Body of pancreas (tissue), 4 donors: ENCODE data around the gene CACNA1H. TPM values are rescaled to one million over a fixed set of nuclear protein-coding genes. Genes with fewer than 3 reads are reported as not detected.

Experiments
- ATAC-seq: fragments of 150-250 bp; one replicate; pipeline ENCODE4 v1.9.1; 2016
- DNase-seq, 4 donors: peaks; one replicate each; pipeline ENCODE4 v3.0.0-alpha.2; 2019
- H3K27ac ChIP-seq, 4 donors: fragments of 200-600 bp; sonication (generic); 1 replicate in 3 of 4; 2 replicates in 1 of 4; pipeline versions ENCODE4 v1.5.1 to v1.6.1; 2016 to 2019; ENCODE audit warnings: mild to moderate bottlenecking in 1 of 4, mixed read lengths in 1 of 4, moderate library complexity in 1 of 4
- H3K27me3 ChIP-seq, 2 donors: fragments of 200-600 bp; sonication (generic); one replicate each; pipeline ENCODE4 v1.6.0; 2016; ENCODE audit warnings: mild to moderate bottlenecking in 1 of 2
- H3K36me3 ChIP-seq, 2 donors: fragments of 200-600 bp; sonication (generic); replicated peaks in 1 of 2; 2 replicates each; pipeline ENCODE4 v1.5.1; 2016; ENCODE audit warnings: low read depth in 2 of 2; ENCODE audit not compliant: insufficient read depth in 1 of 2
- H3K4me1 ChIP-seq: fragments of 200-600 bp; sonication (generic); one replicate; pipeline ENCODE4 v1.6.0; 2016
- H3K4me3 ChIP-seq, 2 donors: fragments of 200-600 bp; sonication (generic); 1 replicate in 1 of 2; 2 replicates in 1 of 2; pipeline ENCODE4 v1.5.1; 2016 to 2019
- H3K9me3 ChIP-seq, 3 donors: fragments of 200-600 bp; sonication (generic); 1 replicate in 2 of 3; 2 replicates in 1 of 3; pipeline ENCODE4 v1.5.1; 2016
- POLR2A ChIP-seq, 3 donors: fragments of 450-650 bp; IDR thresholded peaks; one replicate each; pipeline ENCODE4 v1.6.1; 2016; ENCODE audit warnings: antibody characterized with exemption in 3 of 3, mild to moderate bottlenecking in 2 of 3
- WGBS, 2 donors: methylation state at CpG; one replicate each; pipeline ENCODE4 v1.1.5; 2017; 5-methylcytosine and 5-hydroxymethylcytosine counted together
- intact Hi-C: fragments of 100-400 bp; cut with DNase I; formaldehyde crosslinking; loops from one replicate; pipeline ENCODE4 v1.15.1; 2023
- total RNA-seq, 2 donors: library from RNA; depleted of rRNA; stranded (reverse); fragments of >200 nt; gene quantifications; one replicate each; pipeline ENCODE4 v1.1.0, GENCODE V29; 2016
- TF ChIP-seq, protein P1 (sequence below), 7 experiments: fragments of 450-650 bp in 4 of 7; fragments of 200-600 bp in 3 of 7; sonication (generic) in 3 of 7; IDR thresholded peaks; one replicate each; pipeline ENCODE4 v1.5.1; 2016 to 2019; ENCODE audit warnings: antibody characterized with exemption in 7 of 7

Gene CACNA1H
- total RNA-seq, 2 donors from 2014 or later, result 7.3 to 15.2 TPM

DNA sequence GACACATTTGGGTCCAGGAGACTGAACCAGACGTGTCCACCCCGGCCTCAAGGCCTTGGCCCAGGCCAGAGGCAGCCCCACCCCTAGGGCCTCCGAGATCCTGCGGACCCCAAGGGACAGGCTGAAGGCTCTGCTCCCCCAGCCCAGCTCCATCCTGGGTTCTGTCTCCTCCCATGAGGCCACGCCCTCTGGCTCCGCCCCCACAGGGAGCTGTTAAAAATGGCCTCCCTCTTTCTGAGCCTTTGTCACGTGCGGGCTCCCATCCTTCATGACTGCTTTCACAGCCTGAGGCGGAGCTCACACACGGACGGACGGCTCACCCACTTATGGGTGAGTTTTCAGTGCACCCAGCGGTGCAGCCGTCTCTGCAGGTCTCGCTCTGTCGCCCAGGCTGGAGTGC, 6.5 kb upstream of the CACNA1H start:
- ATAC-seq, result no peak
- no peaks in the 10 kb centered on the region for H3K27me3 ChIP-seq
- intact Hi-C loops, result no loop called here
- H3K4me1 ChIP-seq, result peaks cover 11% of the 10 kb centered on the region
- TF ChIP-seq, protein P1, sequence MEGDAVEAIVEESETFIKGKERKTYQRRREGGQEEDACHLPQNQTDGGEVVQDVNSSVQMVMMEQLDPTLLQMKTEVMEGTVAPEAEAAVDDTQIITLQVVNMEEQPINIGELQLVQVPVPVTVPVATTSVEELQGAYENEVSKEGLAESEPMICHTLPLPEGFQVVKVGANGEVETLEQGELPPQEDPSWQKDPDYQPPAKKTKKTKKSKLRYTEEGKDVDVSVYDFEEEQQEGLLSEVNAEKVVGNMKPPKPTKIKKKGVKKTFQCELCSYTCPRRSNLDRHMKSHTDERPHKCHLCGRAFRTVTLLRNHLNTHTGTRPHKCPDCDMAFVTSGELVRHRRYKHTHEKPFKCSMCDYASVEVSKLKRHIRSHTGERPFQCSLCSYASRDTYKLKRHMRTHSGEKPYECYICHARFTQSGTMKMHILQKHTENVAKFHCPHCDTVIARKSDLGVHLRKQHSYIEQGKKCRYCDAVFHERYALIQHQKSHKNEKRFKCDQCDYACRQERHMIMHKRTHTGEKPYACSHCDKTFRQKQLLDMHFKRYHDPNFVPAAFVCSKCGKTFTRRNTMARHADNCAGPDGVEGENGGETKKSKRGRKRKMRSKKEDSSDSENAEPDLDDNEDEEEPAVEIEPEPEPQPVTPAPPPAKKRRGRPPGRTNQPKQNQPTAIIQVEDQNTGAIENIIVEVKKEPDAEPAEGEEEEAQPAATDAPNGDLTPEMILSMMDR (IDR thresholded peaks at IDR 0.05), result no peak
- no peak for TF ChIP-seq POLR2A (IDR thresholded peaks at IDR 0.05)
- H3K4me3 ChIP-seq, result no peak overlapping the region
- no peaks in the 10 kb centered on the region for H3K36me3 ChIP-seq
- DNase-seq, result no peak
- H3K9me3 ChIP-seq, result no peaks in the 10 kb centered on the region
- H3K27ac ChIP-seq, result no peak overlapping the region
- 89 to 92% methylated on average over 10 to 14 of the region's 16 CpGs for WGBS, 2 donors

DNA sequence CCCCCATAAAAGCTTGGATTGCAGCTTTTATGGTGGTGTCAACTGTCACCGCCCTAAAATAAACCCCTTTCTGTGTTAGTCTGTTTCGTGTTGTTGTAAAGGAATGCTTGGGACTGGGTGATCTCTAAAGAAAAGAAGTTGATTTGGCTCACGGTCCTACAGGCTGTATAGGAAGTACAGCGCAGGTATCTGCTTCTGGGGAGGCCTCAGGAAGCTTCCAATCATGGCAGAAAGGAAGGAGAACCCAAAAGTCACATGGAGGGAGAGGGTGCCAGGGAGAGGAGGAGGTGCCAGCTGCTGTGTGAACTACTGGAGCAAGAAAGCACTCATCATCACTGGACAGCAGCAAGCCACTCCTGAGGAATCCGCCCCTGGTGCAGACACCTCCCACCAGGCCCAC, 5.9 kb upstream of the CACNA1H start:
- Histone ChIP-seq H3K27me3 (no peaks in the 10 kb centered on the region), H3K4me1 (peaks cover 11% of the 10 kb centered on the region)
- DNase-seq, result no peak

DNA sequence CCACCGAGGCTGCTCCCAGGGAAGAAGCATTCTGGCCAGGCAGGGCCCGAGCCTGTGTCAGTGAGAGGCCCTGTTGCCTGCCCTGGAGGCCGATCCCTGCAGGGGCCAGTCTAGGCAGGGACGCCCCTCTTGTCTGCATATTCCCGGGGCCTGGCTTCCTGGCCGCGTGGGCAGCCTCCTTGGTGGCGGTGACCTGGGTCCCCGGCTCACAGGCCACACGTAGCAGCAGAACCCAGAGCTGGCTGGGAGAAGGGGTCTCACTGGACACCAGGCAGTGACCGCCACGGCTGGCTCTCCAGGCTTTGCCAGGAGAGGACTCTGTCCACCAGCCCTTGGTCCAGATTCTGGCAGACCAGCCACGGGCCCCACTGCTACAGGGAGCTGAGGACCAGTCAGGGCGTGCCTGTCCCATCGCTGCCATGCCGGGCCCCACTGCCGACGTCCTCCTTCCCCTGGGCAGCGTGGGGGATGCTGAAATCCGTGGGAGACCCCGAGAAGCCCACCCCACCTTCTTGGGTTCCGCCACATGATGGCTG, 3.7 kb upstream of the CACNA1H start:
- no peak for DNase-seq
- Histone ChIP-seq H3K4me3 (no peak overlapping the region), H3K27ac (no peak overlapping the region), H3K36me3 (no peaks in the 10 kb centered on the region), H3K27me3 (peaks cover 0 to 6% of the 10 kb centered on the region in 2 donors), H3K4me1 (peaks cover 16% of the 10 kb centered on the region), H3K9me3 (no peaks in the 10 kb centered on the region)
- no peak for ATAC-seq
- intact Hi-C loops, result no loop called here
- 72 to 88% methylated on average over 4 to 18 of the region's 22 CpGs for WGBS, 2 donors
- TF ChIP-seq, protein P1 (IDR thresholded peaks at IDR 0.05), result no peak
- no peak for TF ChIP-seq POLR2A (IDR thresholded peaks at IDR 0.05)

More for the DNA sequence above, 5.9 kb upstream of the CACNA1H start:
- H3K27ac ChIP-seq, result no peak overlapping the region
- TF ChIP-seq POLR2A (IDR thresholded peaks at IDR 0.05), result no peak
- TF ChIP-seq, protein P1 (IDR thresholded peaks at IDR 0.05), result no peak
- no peak overlapping the region for H3K4me3 ChIP-seq
- intact Hi-C loops, result no loop called here
- no peaks in the 10 kb centered on the region for H3K9me3 ChIP-seq
- ATAC-seq, result no peak
- H3K36me3 ChIP-seq, result no peaks in the 10 kb centered on the region
- 92 to 94% methylated on average over 5 of the region's 5 CpGs for WGBS, 2 donors

DNA sequence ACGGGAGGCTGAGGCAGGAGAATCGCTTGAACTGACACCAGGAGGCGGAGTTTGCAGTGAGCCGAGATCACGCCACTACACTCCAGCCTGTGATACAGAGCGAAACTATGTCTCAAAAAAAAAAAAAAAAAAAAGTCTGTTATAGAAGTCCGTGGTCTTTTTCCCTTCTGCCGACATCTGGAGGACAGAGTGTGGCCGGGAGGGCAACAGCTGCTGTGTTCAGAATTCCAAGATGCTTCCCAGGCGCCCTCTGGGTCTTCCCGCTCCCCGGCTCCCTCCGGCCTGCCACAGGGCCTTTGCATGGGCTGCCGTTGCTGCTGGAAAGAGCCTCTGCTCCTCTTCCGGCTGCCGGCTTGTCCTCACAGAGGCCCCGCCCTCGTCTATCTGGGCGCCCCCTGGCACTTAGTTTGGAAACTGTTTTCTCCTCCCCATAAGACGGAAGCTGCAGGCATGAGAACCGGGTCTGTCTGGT, 2.4 kb upstream of the CACNA1H start:
- no peak for DNase-seq
- intact Hi-C loops, result no loop called here
- Histone ChIP-seq H3K9me3 (no peaks in the 10 kb centered on the region), H3K4me1 (peaks cover 16% of the 10 kb centered on the region), H3K27me3 (peaks cover 0 to 18% of the 10 kb centered on the region in 2 donors), H3K27ac (no peak overlapping the region), H3K36me3 (no peaks in the 10 kb centered on the region), H3K4me3 (no peak overlapping the region)
- WGBS, 2 donors, result 53 to 60% methylated on average over 21 of the region's 21 CpGs
- no peak for ATAC-seq
- TF ChIP-seq, protein P1 (IDR thresholded peaks at IDR 0.05), result no peak
- no peak for TF ChIP-seq POLR2A (IDR thresholded peaks at IDR 0.05)
